ENCODE results near the gene FREM3. TPM values are rescaled to one million over a fixed set of nuclear protein-coding genes. Genes with fewer than 3 reads are reported as not detected.
A peak's percentile ranks its signal among the peaks of the same experiment; 100 is the strongest.

The FREM3 gene
- total and polyA plus RNA-seq, 2 of the 8 experiments (the other 6 are each of a cell fraction or from before 2014, with no cell fraction given): 0.03 to 0.11 TPM

DNA sequence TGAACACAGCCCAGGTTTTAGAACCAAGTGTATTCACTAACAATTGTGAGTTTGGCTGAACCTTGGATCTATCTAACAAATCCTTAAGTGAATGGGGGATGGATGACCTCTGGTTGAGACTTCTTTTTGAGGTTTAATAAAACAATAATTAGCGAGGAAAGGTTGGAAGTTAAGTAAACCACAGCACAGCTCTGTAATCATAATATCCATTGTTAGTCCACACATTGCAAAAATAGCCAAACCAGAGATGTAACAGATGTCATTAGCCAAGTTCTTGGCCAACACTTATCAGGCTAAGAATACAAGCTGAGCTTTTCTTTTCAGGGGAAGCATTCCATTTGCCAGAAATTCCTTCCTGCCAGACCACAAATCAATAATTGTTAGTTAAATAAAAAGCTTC is 59.1 kb downstream of the FREM3 start:
- Histone ChIP-seq H4K8ac (ENCODE audit: extremely low read depth, insufficient read depth, low read length) (no peak overlapping the region), H4K20me1 (replicated peaks in 1 of 2; ENCODE audit: control insufficient read depth in 1 of 2, insufficient read depth in 2 of 2, low read length in 2 of 2) (no peaks in the 10 kb centered on the region), H3K23me2 (ENCODE audit: low read depth, low read length) (no peaks in the 10 kb centered on the region), H3K14ac (ENCODE audit: insufficient read length) (no peak overlapping the region), H3K27ac (ENCODE audit: low read depth, low read length) (no peak overlapping the region), H2BK15ac (ENCODE audit: low read length) (no peak overlapping the region), H3K9me3 (ENCODE audit: insufficient read depth in 2 of 2, low read depth in 1 of 2, low read length in 1 of 2) (no peaks in the 10 kb centered on the region), H4K5ac (ENCODE audit: insufficient read length, low read depth, low read length) (no peak overlapping the region), H3K4me2 (ENCODE audit: insufficient read depth in 1 of 2, low read depth in 2 of 2, low read length in 2 of 2) (no peak overlapping the region), H2BK12ac (ENCODE audit: low read depth, low read length) (no peak overlapping the region), H2AK5ac (ENCODE audit: low read depth, low read length) (no peak overlapping the region), H3K4me1 (replicated peaks in 1 of 4; ENCODE audit: control insufficient read depth in 3 of 4, insufficient read depth in 4 of 4, low read length in 3 of 4) (no peaks in the 10 kb centered on the region), H3K18ac (ENCODE audit: extremely low read depth, low read length) (no peak overlapping the region), H3K56ac (replicated peaks; ENCODE audit: insufficient read length, low read depth, low read length) (no peak overlapping the region), H3K4ac (replicated peaks; ENCODE audit: insufficient read length, low read depth, low read length) (no peak overlapping the region), H2BK120ac (replicated peaks; ENCODE audit: low read depth, low read length) (no peak overlapping the region), H2AFZ (ENCODE audit: low read length) (no peak overlapping the region), H3K23ac (ENCODE audit: insufficient read length) (no peak overlapping the region), H3K4me3 (ENCODE audit: extremely low read depth in 1 of 4, insufficient read depth in 2 of 4, low read depth in 3 of 4, low read length in 4 of 4) (no peak overlapping the region), H3K79me1 (ENCODE audit: low read depth, low read length) (no peaks in the 10 kb centered on the region), H3K79me2 (ENCODE audit: control insufficient read depth in 1 of 2, insufficient read depth in 2 of 2, low read length in 2 of 2) (no peaks in the 10 kb centered on the region), H2BK5ac (ENCODE audit: low read depth, low read length) (no peak overlapping the region), H3K9ac (replicated peaks in 1 of 4; ENCODE audit: extremely low read depth in 1 of 4, low read depth in 3 of 4, low read length in 3 of 4) (no peak overlapping the region), H3K36me3 (ENCODE audit: control insufficient read depth in 2 of 4, insufficient read depth in 4 of 4, low read length in 3 of 4) (no peaks in the 10 kb centered on the region), H4K91ac (replicated peaks; ENCODE audit: insufficient read length, low read length) (no peak overlapping the region), H3K27me3 (replicated peaks in 1 of 4; ENCODE audit: control insufficient read depth in 3 of 4, extremely low read depth in 1 of 4, insufficient read depth in 3 of 4, low read length in 3 of 4) (no peaks in the 10 kb centered on the region), H2BK20ac (ENCODE audit: low read length) (no peak overlapping the region)
- FAIRE-seq: peak; percentile 28
- CTCF ChIA-PET (ENCODE audit: partially characterized antibody): interaction anchor here (1.2 kb wide), 1 partner anchor 9 kb away, joined by 7 read pairs; no protein-coding TSS in a partner anchor
- POLR2A ChIA-PET (ENCODE audit: partially characterized antibody): no interaction called here
- no peak for DNase-seq (ENCODE audit: low read depth in 1 of 2, low spot score in 2 of 2)
- TF ChIP-seq SP1 (IDR thresholded peaks at IDR 0.05; ENCODE audit: low read depth, low read length) (no peak), TAF7 (optimal IDR thresholded peaks at IDR 0.05; ENCODE audit: borderline replicate concordance, low read depth, low read length) (no peak), POLR2A (IDR thresholded peaks at IDR 0.05; ENCODE audit: control extremely low read depth in 1 of 2, low read depth in 2 of 2, low read length in 2 of 2) (no peak), RBBP5 (IDR thresholded peaks at IDR 0.05; ENCODE audit: borderline replicate concordance, low read depth, low read length) (no peak), EGR1 (IDR thresholded peaks at IDR 0.05; ENCODE audit: borderline replicate concordance, low read depth, low read length) (no peak), POU5F1 (IDR thresholded peaks at IDR 0.05; ENCODE audit: low read depth, low read length) (no peak), GABPA (IDR thresholded peaks at IDR 0.05; ENCODE audit: borderline replicate concordance, insufficient read depth, low read length) (no peak)
- 89% methylated on average over 1 of the region's 1 CpG; no CpG with 5 or more reads in 1 of the 2 experiments for WGBS, 2 experiments (ENCODE audit: extremely low coverage in 1 of 2, insufficient coverage in 1 of 2, insufficient read length in 1 of 2, insufficient replicate concordance in 2 of 2, low coverage in 1 of 2, low lambda C conversion rate in 2 of 2, missing lambda C conversion rate in 1 of 2)
